ENCODE data around the gene PACS2. TPM values are rescaled to one million over a fixed set of nuclear protein-coding genes. Genes with fewer than 3 reads are reported as not detected.

The PACS2 gene
- total RNA-seq, 2 experiments from 2014 or later, result 57.7 to 61.5 TPM

DNA sequence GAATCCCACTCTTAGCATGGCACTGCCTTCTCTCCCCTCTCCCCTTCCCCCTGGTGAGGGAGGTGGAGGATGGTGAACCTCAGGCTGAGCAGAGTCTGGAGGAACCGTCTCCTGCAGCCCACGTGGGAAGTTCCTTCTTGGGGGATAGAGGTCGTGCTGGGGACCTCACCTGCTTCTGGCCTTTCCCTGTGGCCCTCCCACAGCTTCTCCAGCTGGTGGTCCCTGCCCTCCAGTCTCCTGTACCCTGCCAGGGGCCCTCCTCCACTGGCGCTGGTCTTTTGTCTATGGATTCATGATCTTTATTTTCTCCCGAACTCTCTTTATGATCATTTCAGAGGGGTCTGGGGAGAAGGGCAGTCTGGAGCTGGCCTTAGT, 96.1 kb downstream of the PACS2 start:
- POLR2A ChIA-PET, result interaction anchor here (1.6 kb wide), 1 partner anchor 79 kb away, joined by 4 read pairs; no protein-coding TSS in a partner anchor
- no peaks in the 10 kb centered on the region for H3K9me3 Mint-ChIP-seq

DNA sequence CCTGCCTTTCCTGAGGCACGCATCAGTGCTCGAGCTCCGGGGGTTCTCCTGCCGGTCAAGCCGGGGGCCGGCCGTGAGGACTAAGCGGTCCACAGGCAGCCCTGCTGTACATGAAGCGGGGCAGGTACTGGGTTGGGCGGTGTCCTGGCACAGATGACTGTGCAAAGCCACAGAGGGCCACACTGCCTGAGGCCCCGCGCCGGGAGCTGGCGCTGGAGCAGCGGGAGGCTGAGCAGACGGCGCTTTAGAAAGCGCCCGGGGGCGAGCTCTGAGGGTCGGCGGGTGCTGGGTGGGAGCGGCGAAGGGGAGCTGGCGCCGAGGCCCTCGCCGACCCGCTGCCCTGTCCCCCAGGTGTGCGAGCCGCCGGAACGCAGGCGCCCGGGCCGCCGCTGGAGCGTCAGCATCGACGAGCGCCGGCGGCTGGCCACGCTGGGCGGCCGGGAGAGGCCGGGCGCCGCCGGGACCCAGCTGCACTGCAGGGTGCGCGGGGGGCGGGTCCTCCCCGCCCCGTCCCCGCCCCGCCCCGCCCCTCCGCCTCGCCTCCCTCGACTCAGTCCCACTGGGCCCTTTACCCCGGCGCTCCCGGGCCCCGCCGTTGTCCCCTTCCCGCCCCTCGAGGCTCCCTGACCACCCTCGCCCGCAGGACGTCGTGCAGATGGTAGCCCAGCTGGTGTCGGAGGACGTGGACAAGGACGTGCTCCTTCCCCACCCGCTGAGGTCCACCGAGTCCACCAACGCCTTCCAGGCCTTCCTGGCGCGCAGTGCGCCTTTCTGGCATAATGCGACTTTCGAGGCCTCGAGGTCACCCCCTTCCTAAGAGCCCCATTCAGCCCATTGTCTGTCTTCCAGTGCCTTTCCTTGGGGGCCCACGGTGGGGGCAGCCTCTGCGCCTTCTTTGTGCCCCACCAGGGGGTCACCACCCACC, 96.7 kb downstream of the PACS2 start:
- H3K27ac Mint-ChIP-seq, result no peak overlapping the region
- H3K4me1 ChIP-seq (ENCODE audit: insufficient read depth, low read length), result peaks cover 26% of the 10 kb centered on the region
- CTCF ChIA-PET, result interaction anchor here (1.0 kb wide), 1 partner anchor 70 kb away, joined by 4 read pairs; no protein-coding TSS in a partner anchor
- peak overlapping the region; percentile 54 for H3K4me3 Mint-ChIP-seq
- peaks cover 0 to 8% of the 10 kb centered on the region in 2 experiments for H3K9me3 ChIP-seq (ENCODE audit: control insufficient read depth in 1 of 2, insufficient read depth in 1 of 2, low read length in 2 of 2)
- TF ChIP-seq, protein P1, sequence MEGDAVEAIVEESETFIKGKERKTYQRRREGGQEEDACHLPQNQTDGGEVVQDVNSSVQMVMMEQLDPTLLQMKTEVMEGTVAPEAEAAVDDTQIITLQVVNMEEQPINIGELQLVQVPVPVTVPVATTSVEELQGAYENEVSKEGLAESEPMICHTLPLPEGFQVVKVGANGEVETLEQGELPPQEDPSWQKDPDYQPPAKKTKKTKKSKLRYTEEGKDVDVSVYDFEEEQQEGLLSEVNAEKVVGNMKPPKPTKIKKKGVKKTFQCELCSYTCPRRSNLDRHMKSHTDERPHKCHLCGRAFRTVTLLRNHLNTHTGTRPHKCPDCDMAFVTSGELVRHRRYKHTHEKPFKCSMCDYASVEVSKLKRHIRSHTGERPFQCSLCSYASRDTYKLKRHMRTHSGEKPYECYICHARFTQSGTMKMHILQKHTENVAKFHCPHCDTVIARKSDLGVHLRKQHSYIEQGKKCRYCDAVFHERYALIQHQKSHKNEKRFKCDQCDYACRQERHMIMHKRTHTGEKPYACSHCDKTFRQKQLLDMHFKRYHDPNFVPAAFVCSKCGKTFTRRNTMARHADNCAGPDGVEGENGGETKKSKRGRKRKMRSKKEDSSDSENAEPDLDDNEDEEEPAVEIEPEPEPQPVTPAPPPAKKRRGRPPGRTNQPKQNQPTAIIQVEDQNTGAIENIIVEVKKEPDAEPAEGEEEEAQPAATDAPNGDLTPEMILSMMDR (IDR thresholded peaks at IDR 0.05), result no peak
- H3K4me1 Mint-ChIP-seq (ENCODE audit: low read depth), result peaks cover 18% of the 10 kb centered on the region
- peak; percentile 41 for ATAC-seq (ENCODE audit: poor library complexity)
- H3K27me3 ChIP-seq (ENCODE audit: control insufficient read depth in 1 of 2, insufficient read depth in 2 of 2, low read length in 2 of 2), result peaks cover 23 to 30% of the 10 kb centered on the region in 2 experiments
- H3K27ac ChIP-seq (ENCODE audit: low read depth in 1 of 2, low read length in 2 of 2), result no peak overlapping the region
- peak in 4 of 14 experiments; percentile 25 to 67 (median 65) for DNase-seq
- intact Hi-C loops (cut with DNase I, micrococcal nuclease), result no loop called here
- no peaks in the 10 kb centered on the region for H3K36me3 ChIP-seq (ENCODE audit: insufficient read depth, low read length)
- no peak overlapping the region for H3K4me3 ChIP-seq (ENCODE audit: low read length)
- POLR2A ChIA-PET, result interaction anchor here (1.6 kb wide), 1 partner anchor 78 kb away, joined by 4 read pairs; no protein-coding TSS in a partner anchor
- H3K9me3 Mint-ChIP-seq, result no peaks in the 10 kb centered on the region
- H3K27me3 Mint-ChIP-seq, result peaks cover 11% of the 10 kb centered on the region
- no peaks in the 10 kb centered on the region for H3K36me3 Mint-ChIP-seq (ENCODE audit: low read depth)

More for the DNA sequence above, 96.1 kb downstream of the PACS2 start:
- intact Hi-C loops (cut with DNase I, micrococcal nuclease), result no loop called here
- ATAC-seq (ENCODE audit: poor library complexity) (no peak), DNase-seq (no peak)
- Mint-ChIP-seq H3K27ac (no peak overlapping the region), H3K36me3 (ENCODE audit: low read depth) (no peaks in the 10 kb centered on the region), H3K4me3 (no peak overlapping the region), H3K27me3 (peaks cover 11% of the 10 kb centered on the region), H3K4me1 (ENCODE audit: low read depth) (peaks cover 21% of the 10 kb centered on the region)
- TF ChIP-seq, protein P1 (IDR thresholded peaks at IDR 0.05), result no peak
- peaks cover 23 to 30% of the 10 kb centered on the region in 2 experiments for H3K27me3 ChIP-seq (ENCODE audit: control insufficient read depth in 1 of 2, insufficient read depth in 2 of 2, low read length in 2 of 2)
- no peak overlapping the region for H3K27ac ChIP-seq (ENCODE audit: low read depth in 1 of 2, low read length in 2 of 2)
- peaks cover 0 to 8% of the 10 kb centered on the region in 2 experiments for H3K9me3 ChIP-seq (ENCODE audit: control insufficient read depth in 1 of 2, insufficient read depth in 1 of 2, low read length in 2 of 2)
- peaks cover 26% of the 10 kb centered on the region for H3K4me1 ChIP-seq (ENCODE audit: insufficient read depth, low read length)
- CTCF ChIA-PET, result no interaction called here
- no peak overlapping the region for H3K4me3 ChIP-seq (ENCODE audit: low read length)
- H3K36me3 ChIP-seq (ENCODE audit: insufficient read depth, low read length), result no peaks in the 10 kb centered on the region

DNA sequence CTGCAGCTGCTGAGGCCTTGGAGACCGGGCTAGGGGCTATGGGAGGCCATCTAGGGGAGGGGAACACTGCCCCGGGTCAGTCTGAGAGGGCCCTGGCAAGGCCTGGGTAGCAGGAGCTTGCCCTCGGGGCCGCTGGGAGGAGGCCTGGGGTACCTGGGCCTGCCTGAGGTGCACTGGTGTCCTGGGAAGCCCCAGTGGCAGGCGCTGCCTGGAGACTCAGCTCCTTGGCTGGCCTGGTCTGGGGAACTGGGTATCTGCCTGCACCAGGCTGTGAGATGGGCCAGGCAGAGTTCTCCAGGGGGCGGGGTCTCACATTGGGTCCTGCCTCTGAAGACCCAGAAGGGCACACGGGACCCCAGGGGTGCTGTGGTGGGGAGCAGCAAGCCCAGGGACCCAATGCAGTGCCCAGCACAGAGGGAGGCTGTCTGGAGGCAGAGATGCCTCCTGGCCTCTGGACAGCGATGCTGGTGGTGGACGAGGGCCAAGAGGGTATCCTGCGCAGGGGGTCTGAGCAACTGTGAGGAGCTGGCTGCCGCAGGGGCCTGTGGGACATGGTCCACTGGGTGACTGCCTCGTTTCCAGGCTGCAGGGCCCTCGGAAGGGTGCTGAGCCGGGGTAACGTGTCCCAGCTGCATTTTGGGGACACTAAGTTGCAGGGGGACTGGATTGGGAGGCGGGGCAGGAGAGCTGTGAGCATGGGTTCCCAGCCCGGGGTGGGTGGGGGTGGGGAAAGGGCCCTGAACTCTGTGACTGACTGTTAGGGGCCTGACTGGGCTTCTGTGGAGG, 97.6 kb downstream of the PACS2 start:
- no peak overlapping the region for H3K27ac Mint-ChIP-seq
- ATAC-seq (ENCODE audit: poor library complexity) (no peak), DNase-seq (no peak)
- H3K4me1 ChIP-seq (ENCODE audit: insufficient read depth, low read length), result peaks cover 26% of the 10 kb centered on the region
- no peak overlapping the region for H3K27ac ChIP-seq (ENCODE audit: low read depth in 1 of 2, low read length in 2 of 2)
- CTCF ChIA-PET, result interaction anchor here (1.0 kb wide), 1 partner anchor 69 kb away, joined by 4 read pairs; no protein-coding TSS in a partner anchor
- peaks cover 18% of the 10 kb centered on the region for H3K4me1 Mint-ChIP-seq (ENCODE audit: low read depth)
- intact Hi-C loops (cut with DNase I, micrococcal nuclease), result no loop called here
- no peak overlapping the region for H3K4me3 ChIP-seq (ENCODE audit: low read length)
- no peaks in the 10 kb centered on the region for H3K36me3 ChIP-seq (ENCODE audit: insufficient read depth, low read length)
- no peaks in the 10 kb centered on the region for H3K9me3 Mint-ChIP-seq
- H3K27me3 Mint-ChIP-seq, result peaks cover 11% of the 10 kb centered on the region
- peak overlapping the region; percentile 45 for H3K4me3 Mint-ChIP-seq
- peaks cover 23 to 30% of the 10 kb centered on the region in 2 experiments for H3K27me3 ChIP-seq (ENCODE audit: control insufficient read depth in 1 of 2, insufficient read depth in 2 of 2, low read length in 2 of 2)
- peaks cover 0 to 8% of the 10 kb centered on the region in 2 experiments for H3K9me3 ChIP-seq (ENCODE audit: control insufficient read depth in 1 of 2, insufficient read depth in 1 of 2, low read length in 2 of 2)
- TF ChIP-seq, protein P1 (IDR thresholded peaks at IDR 0.05), result no peak
- POLR2A ChIA-PET, result interaction anchor here (1.6 kb wide), 1 partner anchor 78 kb away, joined by 4 read pairs; no protein-coding TSS in a partner anchor
- H3K36me3 Mint-ChIP-seq (ENCODE audit: low read depth), result no peaks in the 10 kb centered on the region

Measured in CD4-positive, alpha-beta T cell (primary cell).